Neuron (in vitro differentiated cells): ENCODE data around the gene ASGR1.
"Not testable (repeated sequence)": the region's sequence is repeated elsewhere in the genome, so short reads cannot be mapped to it uniquely, and the experiment has no call there.

Experiments
- H2AFZ ChIP-seq: one replicate; pipeline ENCODE4 v1.6.1; 2013; ENCODE audit warnings: low read depth, mild to moderate bottlenecking, inconsistent platforms, low read length, moderate library complexity
- H3K27me3 ChIP-seq: one replicate; pipeline ENCODE4 v1.6.1; 2013; ENCODE audit warnings: low read length; ENCODE audit not compliant: insufficient read depth
- H3K36me3 ChIP-seq: one replicate; pipeline ENCODE4 v1.6.1; 2013; ENCODE audit warnings: low read length; ENCODE audit not compliant: insufficient read depth
- H3K4me1 ChIP-seq: one replicate; pipeline ENCODE4 v1.6.1; 2013; ENCODE audit warnings: low read length; ENCODE audit not compliant: insufficient read depth
- H3K4me3 ChIP-seq: 2 replicates; pipeline ENCODE4 v1.5.1; 2013; ENCODE audit warnings: mild to moderate bottlenecking, low read length, moderate library complexity
- H3K9me3 ChIP-seq: one replicate; pipeline ENCODE4 v1.6.1; 2013; ENCODE audit warnings: low read length

The ASGR1 gene

GRCh38 chr17:7191069-7191468 lies 11.9 kb upstream of the ASGR1 start:
- Histone ChIP-seq H3K4me3 (no peak overlapping the region), H2AFZ (no peak overlapping the region), H3K4me1 (peaks cover 4% of the 10 kb centered on the region), H3K27me3 (no peaks in the 10 kb centered on the region), H3K36me3 (peaks cover 53% of the 10 kb centered on the region), H3K9me3 (peaks cover 2% of the 10 kb centered on the region)

- no peak overlapping the region for H3K4me3 ChIP-seq
- peaks cover 4% of the 10 kb centered on the region for H3K4me1 ChIP-seq
- H3K27me3 ChIP-seq = no peaks in the 10 kb centered on the region
- H3K36me3 ChIP-seq = peaks cover 46% of the 10 kb centered on the region
- no peak overlapping the region for H2AFZ ChIP-seq
- H3K9me3 ChIP-seq = peaks cover 2% of the 10 kb centered on the region
These were observed 11.2 kb upstream of the ASGR1 start for GRCh38 chr17:7190276-7190917.

- Histone ChIP-seq H3K4me1 (peaks cover 4% of the 10 kb centered on the region), H3K27me3 (no peaks in the 10 kb centered on the region), H2AFZ (no peak overlapping the region), H3K4me3 (no peak overlapping the region), H3K36me3 (peaks cover 13% of the 10 kb centered on the region), H3K9me3 (no peaks in the 10 kb centered on the region)
These were observed 7.1 kb upstream of the ASGR1 start for GRCh38 chr17:7186241-7186640.

- no peak overlapping the region for H3K4me3 ChIP-seq
These were observed 5.5 kb upstream of the ASGR1 start for GRCh38 chr17:7184647-7185046.

GRCh38 chr17:7184091-7184488 lies 4.9 kb upstream of the ASGR1 start:
- H3K4me3 ChIP-seq = no peak overlapping the region
- H3K9me3 ChIP-seq = no peaks in the 10 kb centered on the region
- H3K4me1 ChIP-seq = no peaks in the 10 kb centered on the region
- no peaks in the 10 kb centered on the region for H3K27me3 ChIP-seq
- H3K36me3 ChIP-seq = no peaks in the 10 kb centered on the region
- no peak overlapping the region for H2AFZ ChIP-seq

More at GRCh38 chr17:7184647-7185046, 5.5 kb upstream of the ASGR1 start:
- Histone ChIP-seq H3K9me3 (no peaks in the 10 kb centered on the region), H3K36me3 (peaks cover 3% of the 10 kb centered on the region), H2AFZ (no peak overlapping the region), H3K4me1 (no peaks in the 10 kb centered on the region), H3K27me3 (no peaks in the 10 kb centered on the region)

GRCh38 chr17:7183433-7184090 lies 4.4 kb upstream of the ASGR1 start:
- Histone ChIP-seq H3K27me3 (no peaks in the 10 kb centered on the region), H3K9me3 (no peaks in the 10 kb centered on the region), H3K4me3 (no peak overlapping the region), H3K4me1 (no peaks in the 10 kb centered on the region), H2AFZ (no peak overlapping the region), H3K36me3 (no peaks in the 10 kb centered on the region)

GRCh38 chr17:7182101-7182500 lies 2.9 kb upstream of the ASGR1 start:
- not testable (repeated sequence) for H3K4me3 ChIP-seq, H3K36me3 ChIP-seq, H2AFZ ChIP-seq, H3K4me1 ChIP-seq, H3K9me3 ChIP-seq, H3K27me3 ChIP-seq

- Histone ChIP-seq H3K36me3 (peaks cover 4% of the 10 kb centered on the region), H2AFZ (no peak overlapping the region), H3K9me3 (peaks cover under 1% of the 10 kb centered on the region), H3K4me3 (no peak overlapping the region), H3K27me3 (no peaks in the 10 kb centered on the region), H3K4me1 (peaks cover 20% of the 10 kb centered on the region)
These were observed 225 bp downstream of the ASGR1 start for GRCh38 chr17:7178973-7179316.

- H3K4me1 ChIP-seq = peaks cover 20% of the 10 kb centered on the region
- no peaks in the 10 kb centered on the region for H3K27me3 ChIP-seq
- H3K36me3 ChIP-seq = peaks cover 7% of the 10 kb centered on the region
- H3K4me3 ChIP-seq = peak overlapping the region; percentile 63
- peaks cover 3% of the 10 kb centered on the region for H3K9me3 ChIP-seq
- peak overlapping the region; percentile 65 for H2AFZ ChIP-seq
These were observed 1.2 kb downstream of the ASGR1 start for GRCh38 chr17:7177954-7178477.

- H3K4me1 ChIP-seq = peaks cover 20% of the 10 kb centered on the region
- H3K4me3 ChIP-seq = peak overlapping the region; percentile 63
- peaks cover 9% of the 10 kb centered on the region for H3K36me3 ChIP-seq
- H2AFZ ChIP-seq = peak overlapping the region; percentile 65
- H3K27me3 ChIP-seq = no peaks in the 10 kb centered on the region
- peaks cover 3% of the 10 kb centered on the region for H3K9me3 ChIP-seq
These were observed 1.8 kb downstream of the ASGR1 start for GRCh38 chr17:7177191-7177953.

- H3K9me3 ChIP-seq = peaks cover 3% of the 10 kb centered on the region
- H3K27me3 ChIP-seq = no peaks in the 10 kb centered on the region
- H3K36me3 ChIP-seq = peaks cover 9% of the 10 kb centered on the region
- H3K4me1 ChIP-seq = peaks cover 20% of the 10 kb centered on the region
- H2AFZ ChIP-seq = peak overlapping the region; percentile 65
- peak overlapping the region; percentile 63 for H3K4me3 ChIP-seq
These were observed 2.4 kb downstream of the ASGR1 start for GRCh38 chr17:7176841-7177190.

GRCh38 chr17:7176107-7176840 lies 2.9 kb downstream of the ASGR1 start:
- Histone ChIP-seq H3K4me3 (peak overlapping the region; percentile 63), H2AFZ (no peak overlapping the region), H3K27me3 (no peaks in the 10 kb centered on the region), H3K4me1 (peaks cover 20% of the 10 kb centered on the region), H3K36me3 (peaks cover 9% of the 10 kb centered on the region), H3K9me3 (peaks cover 3% of the 10 kb centered on the region)

GRCh38 chr17:7175330-7175733 lies 3.8 kb downstream of the ASGR1 start:
- H3K9me3 ChIP-seq = peaks cover 3% of the 10 kb centered on the region
- no peaks in the 10 kb centered on the region for H3K27me3 ChIP-seq
- H2AFZ ChIP-seq = no peak overlapping the region
- H3K36me3 ChIP-seq = peaks cover 9% of the 10 kb centered on the region
- peaks cover 20% of the 10 kb centered on the region for H3K4me1 ChIP-seq
- peak overlapping the region; percentile 63 for H3K4me3 ChIP-seq
